Tibial nerve (tissue), 4 donors: ENCODE data around the gene HAPSTR1. TPM values are rescaled to one million over a fixed set of nuclear protein-coding genes. Genes with fewer than 3 reads are reported as not detected.
"Not testable (repeated sequence)": the region's sequence is repeated elsewhere in the genome, so short reads cannot be mapped to it uniquely, and the experiment has no call there.

Experiments used
- DNase-seq, 2 donors: peaks; one replicate each; pipeline ENCODE4 v3.0.0-alpha.2; 2019; ENCODE audit warnings: low spot score in 2 of 2
- H3K27ac ChIP-seq, 4 donors: fragments of 200-600 bp; sonication (generic) in 3 of 4; one replicate each; pipeline ENCODE4 v1.5.1; 2017 to 2019; ENCODE audit warnings: mild to moderate bottlenecking in 1 of 4
- H3K27me3 ChIP-seq, 2 donors: fragments of 200-600 bp; sonication (generic) in 1 of 2; one replicate each; pipeline versions ENCODE4 v1.5.1 to v1.6.0; 2017 to 2019
- H3K36me3 ChIP-seq, 3 donors: fragments of 200-600 bp; sonication (generic); one replicate each; pipeline ENCODE4 v1.5.1; 2018 to 2019
- H3K4me1 ChIP-seq, 4 donors: fragments of 200-600 bp; sonication (generic) in 3 of 4; one replicate each; pipeline ENCODE4 v1.5.1; 2017 to 2019
- H3K4me3 ChIP-seq, 4 donors: fragments of 200-600 bp; sonication (generic) in 3 of 4; one replicate each; pipeline ENCODE4 v1.5.1; 2017 to 2019; ENCODE audit warnings: mild to moderate bottlenecking in 1 of 4, moderate library complexity in 1 of 4
- H3K9me3 ChIP-seq, 4 donors: fragments of 200-600 bp; sonication (generic) in 3 of 4; one replicate each; pipeline ENCODE4 v1.5.1; 2017 to 2019
- CTCF ChIP-seq, 5 experiments: fragments of 200-600 bp in 3 of 5; fragments of 450-650 bp in 2 of 5; sonication (generic) in 3 of 5; IDR thresholded peaks; one replicate each; pipeline ENCODE4 v1.5.1; 2016 to 2019; ENCODE audit warnings: antibody characterized with exemption in 5 of 5, mild to moderate bottlenecking in 3 of 5, moderate library complexity in 2 of 5
- EP300 ChIP-seq, 2 donors: sonication (generic); formaldehyde crosslinking; IDR thresholded peaks; one replicate each; pipeline ENCODE4 v1.6.1; 2017; ENCODE audit warnings: antibody characterized with exemption in 2 of 2, mild to moderate bottlenecking in 1 of 2
- POLR2A ChIP-seq, 2 donors: fragments of 450-650 bp; IDR thresholded peaks; one replicate each; pipeline ENCODE4 v1.6.1; 2017; ENCODE audit warnings: antibody characterized with exemption in 2 of 2, mild to moderate bottlenecking in 2 of 2, moderate library complexity in 2 of 2
- WGBS, 2 donors: methylation state at CpG; one replicate each; pipeline ENCODE4 v1.1.5; 2018; 5-methylcytosine and 5-hydroxymethylcytosine counted together
- total RNA-seq, 4 donors: library from RNA; depleted of rRNA; stranded (reverse); fragments of >200 nt; gene quantifications; one replicate each; pipeline ENCODE4 v1.1.0, GENCODE V29; 2016

HAPSTR1 gene
- total RNA-seq, 4 donors from 2014 or later, result 39.9 to 54.3 (median 50.6) TPM

DNA sequence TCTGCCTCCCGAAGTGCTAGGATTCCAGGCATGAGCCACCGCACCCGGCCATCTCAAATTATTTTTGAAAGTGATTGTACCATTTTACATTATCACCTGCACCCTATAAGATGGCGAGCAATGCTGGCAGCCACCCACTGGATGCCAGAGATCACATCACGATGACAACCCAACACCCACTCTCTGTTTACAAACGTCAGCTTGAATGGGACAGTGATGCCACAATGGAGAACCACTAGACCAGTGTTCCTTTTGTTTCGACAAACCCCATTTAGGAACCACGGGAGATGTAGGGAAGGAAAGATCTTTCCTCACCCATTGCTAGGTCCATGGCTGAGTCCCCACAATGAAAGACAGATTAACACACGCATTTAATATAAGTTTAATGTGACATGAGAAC, 20.1 kb upstream of the HAPSTR1 start:
- Histone ChIP-seq H3K4me3 (no peak overlapping the region), H3K27ac (no peak overlapping the region), H3K27me3 (no peaks in the 10 kb centered on the region), H3K36me3 (no peaks in the 10 kb centered on the region), H3K4me1 (no peaks in the 10 kb centered on the region), H3K9me3 (peaks cover 0 to 6% (median 0%) of the 10 kb centered on the region in 4 donors)
- 79 to 84% methylated on average over 9 of the region's 9 CpGs for WGBS, 2 donors
- TF ChIP-seq EP300 (IDR thresholded peaks at IDR 0.05) (no peak), CTCF (IDR thresholded peaks at IDR 0.05) (no peak), POLR2A (IDR thresholded peaks at IDR 0.05) (no peak)
- DNase-seq, result no peak

- Histone ChIP-seq H3K9me3 (peaks cover 0 to 6% (median 0%) of the 10 kb centered on the region in 4 donors), H3K27ac (no peak overlapping the region), H3K27me3 (no peaks in the 10 kb centered on the region), H3K4me1 (no peaks in the 10 kb centered on the region), H3K36me3 (no peaks in the 10 kb centered on the region), H3K4me3 (no peak overlapping the region)
- whole genome bisulfite sequencing, 2 donors, result 64% methylated on average over 6 of the region's 6 CpGs
- DNase-seq, result no peak
- TF ChIP-seq EP300 (IDR thresholded peaks at IDR 0.05) (no peak), CTCF (IDR thresholded peaks at IDR 0.05) (no peak), POLR2A (IDR thresholded peaks at IDR 0.05) (no peak)
These were observed 18.6 kb upstream of the HAPSTR1 start for GRCh38 chr16:9072806-9073341.

DNA sequence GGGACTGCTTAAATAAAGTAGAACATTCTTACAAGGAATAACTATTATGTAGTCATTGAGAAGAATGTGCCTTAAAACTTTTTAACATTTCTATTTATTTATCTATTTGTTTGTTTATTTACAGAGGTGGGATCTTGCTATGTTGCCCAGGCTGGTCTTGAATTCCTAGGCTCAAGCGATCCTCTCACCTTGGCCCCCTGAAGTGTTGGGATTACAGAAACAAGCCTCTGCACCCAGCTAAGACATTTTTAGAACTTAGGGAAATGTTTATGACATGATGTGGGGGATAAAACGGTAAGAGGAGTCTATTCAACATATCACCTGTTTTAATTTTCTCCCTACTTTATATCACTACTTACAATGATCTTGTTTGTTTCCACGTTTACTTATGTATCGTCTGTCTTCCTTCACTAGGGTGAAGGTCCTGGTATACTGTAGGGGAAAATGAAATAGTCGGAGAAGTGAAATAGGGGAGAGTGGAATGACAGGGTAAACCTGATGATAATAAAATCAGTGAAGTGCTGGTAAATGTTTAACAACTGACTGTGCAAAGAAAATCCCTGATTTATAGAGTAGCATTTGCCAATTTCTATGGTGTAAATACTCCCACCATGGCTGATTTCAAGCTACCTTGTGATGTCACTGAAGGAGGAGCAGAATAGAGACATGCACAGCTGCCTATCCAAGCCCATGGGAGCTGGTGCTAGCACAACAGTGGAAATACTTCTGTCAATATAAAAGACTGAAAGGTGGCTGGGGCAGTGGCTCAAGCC, 16.0 kb upstream of the HAPSTR1 start:
- no peak for DNase-seq
- H3K9me3 ChIP-seq, result peaks cover 0 to 3% (median 0%) of the 10 kb centered on the region in 4 donors
- WGBS, 2 donors, result 83 to 87% methylated on average over 5 of the region's 5 CpGs
- no peak overlapping the region for H3K4me3 ChIP-seq
- H3K27me3 ChIP-seq, result no peaks in the 10 kb centered on the region
- H3K27ac ChIP-seq, result no peak overlapping the region
- no peaks in the 10 kb centered on the region for H3K4me1 ChIP-seq
- TF ChIP-seq EP300 (IDR thresholded peaks at IDR 0.05), result no peak
- H3K36me3 ChIP-seq, result no peaks in the 10 kb centered on the region

GRCh38 chr16:9077091-9077809, 14.2 kb upstream of the HAPSTR1 start:
- H3K27ac ChIP-seq, result no peak overlapping the region
- peaks cover 0 to 3% (median 0%) of the 10 kb centered on the region in 4 donors for H3K9me3 ChIP-seq
- H3K27me3 ChIP-seq, result no peaks in the 10 kb centered on the region
- DNase-seq, result no peak
- no peaks in the 10 kb centered on the region for H3K4me1 ChIP-seq
- WGBS, 2 donors, result 72 to 77% methylated on average over 11 of the region's 11 CpGs
- no peak overlapping the region for H3K4me3 ChIP-seq
- no peaks in the 10 kb centered on the region for H3K36me3 ChIP-seq
- TF ChIP-seq EP300 (IDR thresholded peaks at IDR 0.05), result no peak
- TF ChIP-seq CTCF (IDR thresholded peaks at IDR 0.05), result no peak
- no peak for TF ChIP-seq POLR2A (IDR thresholded peaks at IDR 0.05)

DNA sequence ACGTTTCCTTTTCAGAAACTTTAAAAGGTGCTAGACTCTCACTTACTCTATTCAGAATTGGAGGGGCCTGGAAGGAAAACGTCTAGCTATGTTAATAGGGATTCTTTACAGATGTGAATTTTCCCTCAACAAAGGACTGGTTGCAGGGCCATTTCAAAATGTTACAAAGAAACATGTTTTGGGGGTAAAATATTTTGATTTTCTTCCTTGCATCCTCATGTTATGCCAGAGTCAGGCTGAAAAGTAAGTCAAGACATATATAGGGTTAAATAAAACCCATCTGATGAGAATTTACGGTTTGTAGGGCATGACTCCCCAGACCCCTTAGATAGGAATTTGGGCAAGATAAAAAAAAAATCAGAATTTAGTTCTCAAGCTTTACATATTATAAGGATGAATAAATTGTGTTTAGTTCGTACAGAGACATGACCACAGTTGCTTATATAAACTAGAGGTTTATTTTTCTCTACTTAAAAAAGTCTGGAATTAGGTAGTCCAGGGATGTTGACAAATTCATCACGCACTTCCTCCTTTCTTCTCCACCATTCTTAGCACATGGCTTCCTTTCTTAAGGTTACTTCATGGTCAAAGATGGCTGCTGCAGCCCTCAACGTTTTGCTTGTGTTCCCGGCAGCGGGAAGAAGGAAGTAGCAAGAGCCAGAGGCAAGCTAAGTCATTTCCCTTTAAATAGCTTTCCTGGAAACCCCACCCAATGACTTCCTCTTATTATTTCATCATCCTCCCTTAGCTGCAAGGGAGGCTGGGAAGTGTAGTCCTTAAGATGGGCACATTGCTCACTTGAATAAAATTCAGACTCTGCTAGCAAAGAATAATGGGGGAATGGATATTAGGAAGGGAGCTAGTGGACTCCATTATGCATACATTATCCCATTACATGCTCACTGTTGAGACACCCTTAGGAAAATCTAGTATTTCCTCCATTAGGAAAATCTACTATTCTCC, 12.7 kb upstream of the HAPSTR1 start:
- DNase-seq, result peak in 1 of 2 donors; percentile 45
- WGBS, 2 donors, result 61 to 63% methylated on average over 8 of the region's 8 CpGs
- not testable (repeated sequence) for H3K36me3 ChIP-seq, H3K27me3 ChIP-seq, H3K4me3 ChIP-seq, H3K4me1 ChIP-seq, H3K9me3 ChIP-seq
- H3K27ac ChIP-seq, result peak overlapping the region in 1 of 4 donors; percentile 24
- peak; percentile 66 to 82 for TF ChIP-seq EP300 (IDR thresholded peaks at IDR 0.05)
